ENCODE measurements around the gene DUSP9.

DNA sequence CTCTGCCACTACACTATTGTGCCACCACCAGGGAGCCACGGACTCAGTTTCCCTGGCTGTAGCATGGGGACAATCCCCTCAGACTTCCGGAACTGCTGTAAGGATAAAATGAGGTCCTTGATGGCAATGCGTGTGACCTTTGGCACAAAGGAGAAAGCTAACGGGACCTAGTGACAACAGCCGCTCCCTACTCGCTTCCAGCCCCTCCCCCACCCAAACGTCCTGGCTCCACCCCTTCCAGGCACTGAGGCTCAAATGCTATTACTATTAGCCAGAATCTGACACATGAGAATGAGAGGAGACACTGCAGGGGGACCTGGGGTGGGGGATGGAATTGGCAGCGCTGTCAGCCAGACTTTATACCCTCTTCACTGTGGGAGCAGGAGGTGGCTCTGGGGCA lies 5.4 kb upstream of the DUSP9 start:
- TF ChIP-seq POLR2AphosphoS5 (IDR thresholded peaks at IDR 0.05; ENCODE audit: low read depth, low read length) (no peak), TAF1 (IDR thresholded peaks at IDR 0.05; ENCODE audit: low read depth, low read length) (no peak), POLR2A (IDR thresholded peaks at IDR 0.05; ENCODE audit: low read depth, low read length) (no peak), POU2F2 (IDR thresholded peaks at IDR 0.05; ENCODE audit: low read depth, low read length) (no peak), SPI1 (IDR thresholded peaks at IDR 0.05; ENCODE audit: low read depth, low read length) (no peak), PAX5 (IDR thresholded peaks at IDR 0.05; ENCODE audit: insufficient read depth, low read length, severe bottlenecking) (no peak)
